CD4-positive, alpha-beta T cell treated with Interleukin-21 for 1 hour (primary cell): Measurements from ENCODE around the gene CHD6.
"Not testable (repeated sequence)": the region's sequence is repeated elsewhere in the genome, so short reads cannot be mapped to it uniquely, and the experiment has no call there.

Source experiments
- DNase-seq: peaks from one replicate; pipeline ENCODE4 v3.0.0-alpha.2; 2020

The CHD6 gene

GRCh38 chr20:41538810-41539596 lies 79.2 kb downstream of the CHD6 start:
- DNase-seq: no peak

GRCh38 chr20:41537865-41538264 lies 80.3 kb downstream of the CHD6 start:
- no peak for DNase-seq

DNA sequence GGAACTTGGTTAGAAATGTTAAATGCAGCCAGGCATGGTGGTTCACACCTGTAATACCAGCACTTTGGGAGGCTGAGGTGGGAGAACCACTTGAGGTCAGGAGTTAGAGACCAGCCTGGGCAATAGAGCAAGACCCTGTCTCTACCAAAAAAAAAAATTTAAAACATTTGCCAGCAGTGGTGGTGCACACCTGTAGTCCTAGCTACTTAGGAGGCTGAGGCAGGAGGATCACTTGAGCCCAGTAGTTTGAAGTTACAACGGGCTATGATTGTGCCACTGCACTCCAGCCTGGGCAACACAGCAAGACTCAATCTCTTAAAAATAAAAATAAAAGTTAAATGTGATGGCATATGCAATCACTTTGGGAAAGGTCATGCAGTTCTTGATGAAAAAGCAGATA lies 82.6 kb downstream of the CHD6 start:
- not testable (repeated sequence) for DNase-seq

GRCh38 chr20:41534842-41535241 lies 83.3 kb downstream of the CHD6 start:
- DNase-seq: no peak

GRCh38 chr20:41534170-41534569 lies 84.0 kb downstream of the CHD6 start:
- no peak for DNase-seq

DNA sequence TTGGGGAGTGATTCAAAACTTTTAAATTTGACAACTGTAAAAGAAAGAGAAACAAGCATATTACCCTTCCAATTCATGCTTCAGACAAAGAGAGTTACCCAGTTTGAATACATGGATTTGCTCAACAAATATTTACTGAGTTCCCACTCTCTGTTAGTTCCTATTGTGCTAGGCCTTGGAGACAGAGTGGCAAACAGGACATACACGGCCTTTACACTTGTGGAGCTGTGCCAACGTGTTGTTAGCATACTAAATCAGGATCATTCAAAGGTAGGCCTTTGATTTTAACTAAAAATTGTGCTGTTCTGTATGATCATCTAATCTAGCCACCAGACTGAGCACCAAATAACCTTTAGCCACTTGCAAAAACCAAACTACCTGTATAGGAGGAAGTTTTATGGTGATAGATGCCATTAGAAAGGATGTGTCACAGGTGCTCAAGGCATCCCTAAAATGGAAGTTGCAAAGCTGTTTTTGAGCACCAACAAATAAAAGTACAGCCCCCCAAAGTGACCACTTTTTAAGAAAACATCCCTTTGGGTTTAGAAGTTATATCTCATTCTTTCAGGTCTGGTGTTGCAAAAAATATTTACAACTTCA lies 84.5 kb downstream of the CHD6 start:
- DNase-seq: no peak

DNA sequence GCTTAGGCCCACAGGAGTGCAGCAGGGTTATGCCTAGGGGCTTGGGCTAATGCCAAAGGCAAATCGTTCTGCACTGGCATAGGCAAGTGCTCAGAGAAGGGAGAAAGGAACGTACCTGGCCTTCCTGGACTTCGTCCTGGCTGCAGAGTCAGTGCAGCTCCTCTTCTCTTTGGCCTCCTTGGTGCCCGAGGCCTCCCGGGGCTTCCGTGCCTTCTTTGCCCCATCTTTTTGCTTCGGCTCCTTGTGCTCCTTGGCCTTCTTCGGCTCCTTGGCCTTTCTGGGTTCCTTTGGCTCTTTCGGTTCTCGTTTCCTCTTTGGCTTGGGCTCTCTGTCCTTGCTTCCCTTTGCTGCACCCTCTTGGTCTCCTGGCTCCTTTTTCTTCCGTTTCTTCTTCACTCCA lies 85.2 kb downstream of the CHD6 start:
- DNase-seq: no peak

GRCh38 chr20:41531518-41532275 lies 86.5 kb downstream of the CHD6 start:
- no peak for DNase-seq

DNA sequence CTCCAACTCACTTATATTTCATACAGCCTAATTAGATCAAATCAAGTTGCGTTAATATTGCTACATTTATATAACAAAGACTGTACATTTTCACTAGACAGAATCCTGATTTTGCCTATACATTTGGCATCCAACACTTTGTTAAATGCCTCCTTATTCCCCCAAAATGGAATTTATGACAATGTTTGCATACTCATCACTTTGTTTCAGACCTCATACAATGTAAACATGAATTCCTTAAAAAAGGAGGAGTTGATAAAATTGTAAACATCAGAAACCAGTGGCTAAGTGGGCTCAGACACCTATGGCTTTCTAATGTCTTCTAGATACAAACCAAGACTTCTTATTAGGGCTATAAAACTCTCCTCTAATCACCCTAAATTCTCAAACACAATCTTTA lies 87.3 kb downstream of the CHD6 start:
- no peak for DNase-seq

DNA sequence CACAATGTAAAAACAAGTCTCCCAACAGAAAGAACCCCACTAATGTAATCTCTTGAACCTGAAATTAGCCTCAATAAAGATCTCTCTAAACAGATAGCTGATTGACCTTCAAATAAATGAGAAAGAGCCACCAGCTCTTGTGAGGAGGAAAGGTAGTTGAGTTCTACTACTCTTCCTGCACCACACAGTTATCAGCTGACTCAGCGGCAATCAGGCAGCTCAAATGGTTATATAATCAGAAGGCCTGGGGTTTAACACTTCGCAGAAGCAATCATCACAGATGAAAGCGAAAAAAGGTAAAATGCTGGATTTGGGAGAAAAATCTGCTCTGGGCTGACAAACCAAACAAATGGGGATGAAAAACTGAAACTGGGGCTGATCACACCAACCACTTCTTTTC lies 91.8 kb downstream of the CHD6 start:
- DNase-seq: no peak

DNA sequence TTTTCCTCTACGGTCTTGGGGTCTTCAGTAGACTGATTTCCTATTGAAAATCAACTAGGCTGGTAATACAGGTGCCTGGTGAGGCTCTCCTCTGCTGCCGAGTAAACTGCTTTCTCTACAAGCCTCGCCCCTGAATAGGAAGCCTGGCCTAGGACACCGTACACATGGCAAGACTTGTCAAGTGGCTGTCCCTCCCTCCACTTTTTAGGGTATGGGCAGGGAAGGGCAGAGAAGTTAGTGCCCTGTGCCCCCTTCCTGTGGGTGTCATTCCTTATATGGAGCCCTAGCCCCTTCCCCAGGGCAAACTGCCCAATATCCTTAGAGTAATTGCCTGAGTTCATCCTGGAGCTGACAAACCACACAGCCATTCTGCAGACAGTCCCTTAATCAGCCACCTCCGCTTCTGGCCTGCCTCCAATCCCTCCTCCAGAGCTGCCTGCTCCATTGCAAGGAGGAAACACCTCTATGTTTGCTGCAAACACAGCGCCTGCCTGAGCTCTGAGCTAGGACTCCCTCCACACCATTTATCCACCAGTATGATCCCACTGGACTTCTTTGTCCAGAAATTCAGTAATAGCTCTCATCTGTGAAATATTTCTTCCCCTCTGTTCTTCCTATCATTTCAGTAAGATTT lies 93.1 kb downstream of the CHD6 start:
- DNase-seq: no peak

- DNase-seq: no peak
Measured at GRCh38 chr20:41523857-41524256, 94.3 kb downstream of the CHD6 start.

DNA sequence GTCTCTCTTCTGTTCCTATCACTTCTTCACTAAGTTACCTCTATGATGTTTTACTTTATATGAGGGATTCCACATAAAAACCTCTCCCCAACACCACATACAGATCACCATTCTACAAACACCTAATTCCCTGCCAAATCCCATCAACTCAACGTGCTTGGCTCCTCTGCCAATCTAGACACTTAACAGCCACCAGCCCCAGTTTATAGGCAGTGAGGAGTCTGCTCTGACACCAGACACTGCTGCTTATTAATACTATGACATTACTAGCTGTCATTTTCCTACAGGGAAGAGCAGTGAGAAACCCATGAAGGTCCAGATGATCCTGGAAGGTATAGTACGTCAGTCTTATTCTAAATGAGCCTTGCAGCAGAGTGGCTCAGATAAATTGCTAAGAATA lies 104.3 kb downstream of the CHD6 start:
- DNase-seq: no peak

DNA sequence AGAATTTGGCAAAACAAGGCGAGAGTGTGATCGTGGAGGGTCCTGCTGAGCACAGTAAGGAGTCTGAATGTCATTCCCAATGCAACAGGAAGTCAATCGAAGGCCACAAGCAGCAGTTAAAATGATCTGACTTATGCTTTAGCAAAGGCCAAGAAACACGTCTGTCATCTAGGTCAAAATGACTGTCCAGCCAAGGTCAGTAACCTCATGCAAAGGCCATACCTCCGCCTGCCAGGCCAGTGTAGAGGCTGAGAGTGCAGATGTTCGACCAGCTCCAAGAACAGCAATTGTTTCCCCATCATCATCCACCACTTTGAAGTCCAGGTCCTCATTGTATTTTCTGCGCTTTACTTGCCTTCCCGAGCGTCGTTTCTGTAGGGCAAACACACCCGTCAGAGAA lies 105.6 kb downstream of the CHD6 start:
- DNase-seq: no peak

- DNase-seq: no peak
Measured at GRCh38 chr20:41510847-41511450, 107.2 kb downstream of the CHD6 start.

- DNase-seq: no peak
Measured at GRCh38 chr20:41510224-41510623, 108.0 kb downstream of the CHD6 start.

DNA sequence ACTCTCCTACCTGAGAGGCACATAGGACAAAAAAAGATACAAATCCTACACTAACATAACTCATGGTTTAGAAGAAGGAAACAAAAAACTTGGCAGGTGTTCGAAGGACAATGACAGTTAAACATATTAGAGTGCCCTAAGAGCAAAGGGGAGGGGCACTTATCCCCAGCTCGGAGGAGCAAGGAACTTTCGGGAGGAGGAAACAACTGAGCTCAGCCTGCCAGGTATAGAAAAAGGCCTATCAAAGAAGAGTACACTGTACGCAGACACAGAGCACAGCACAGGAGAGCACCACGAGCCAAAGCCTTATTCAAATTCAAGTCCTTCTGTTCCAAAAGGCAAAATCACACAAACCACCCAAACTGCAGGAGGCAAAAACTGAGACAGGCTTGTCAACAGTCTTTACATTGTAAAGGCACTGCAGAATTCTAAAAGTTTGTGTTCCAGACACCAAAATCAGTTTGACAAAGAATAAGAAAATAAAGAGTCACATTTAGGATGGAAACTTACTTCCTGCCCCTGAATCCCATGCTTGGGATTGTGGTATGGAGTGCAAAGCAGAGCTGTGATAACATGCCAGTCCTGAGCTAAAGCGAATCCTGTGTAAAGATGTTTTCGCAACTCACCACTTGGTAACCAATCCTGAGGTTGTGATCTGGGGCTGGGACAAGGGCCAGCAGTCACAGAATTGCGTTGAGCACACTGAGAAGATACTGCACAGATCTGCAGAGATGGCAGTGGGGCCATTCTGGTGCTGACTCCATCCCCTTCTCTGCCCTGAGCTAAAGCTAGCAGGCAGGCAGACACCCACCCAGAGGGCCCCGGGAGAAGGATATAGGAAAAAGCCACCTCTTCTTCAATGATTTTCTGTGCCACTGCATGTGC lies 108.6 kb downstream of the CHD6 start:
- DNase-seq: no peak

- DNase-seq: no peak
Measured at GRCh38 chr20:41508335-41508734, 109.8 kb downstream of the CHD6 start.

- no peak for DNase-seq
Measured at GRCh38 chr20:41507851-41508250, 110.3 kb downstream of the CHD6 start.

GRCh38 chr20:41507436-41507835 lies 110.7 kb downstream of the CHD6 start:
- no peak for DNase-seq

GRCh38 chr20:41506192-41506915 lies 111.8 kb downstream of the CHD6 start:
- no peak for DNase-seq
